GM18498 (cell line): Measurements from ENCODE around the gene S1PR3.

ENCODE experiments used
- ATAC-seq: cut with Tn5 transposase; IDR thresholded peaks from one replicate; pipeline ENCODE4 v1.9.1; 2021; ENCODE audit warnings: mild to moderate bottlenecking, moderate library complexity; ENCODE audit not compliant: unreplicated experiment

S1PR3 gene

GRCh38 chr9:89029788-89030187 lies 38.5 kb downstream of the S1PR3 start:
- ATAC-seq: no peak

- ATAC-seq: no peak
Observed at GRCh38 chr9:89032173-89032572, 40.9 kb downstream of the S1PR3 start.

- no peak for ATAC-seq
Observed at GRCh38 chr9:89032661-89033060, 41.4 kb downstream of the S1PR3 start.

- no peak for ATAC-seq
Observed at GRCh38 chr9:89036383-89036782, 45.1 kb downstream of the S1PR3 start.

- no peak for ATAC-seq
Observed at GRCh38 chr9:89036891-89037290, 45.6 kb downstream of the S1PR3 start.

GRCh38 chr9:89037346-89037745 lies 46.1 kb downstream of the S1PR3 start:
- ATAC-seq: no peak

- no peak for ATAC-seq
Observed at GRCh38 chr9:89037891-89038290, 46.6 kb downstream of the S1PR3 start.

GRCh38 chr9:89038382-89039103 lies 47.3 kb downstream of the S1PR3 start:
- no peak for ATAC-seq

- no peak for ATAC-seq
Observed at GRCh38 chr9:89039104-89039465, 47.8 kb downstream of the S1PR3 start.

- ATAC-seq: no peak
Observed at GRCh38 chr9:89039664-89040063, 48.4 kb downstream of the S1PR3 start.

GRCh38 chr9:89042984-89043383 lies 51.7 kb downstream of the S1PR3 start:
- ATAC-seq: no peak

- no peak for ATAC-seq
Observed at GRCh38 chr9:89044104-89044503, 52.8 kb downstream of the S1PR3 start.

- no peak for ATAC-seq
Observed at GRCh38 chr9:89044881-89045280, 53.6 kb downstream of the S1PR3 start.

- no peak for ATAC-seq
Observed at GRCh38 chr9:89046832-89047231, 55.6 kb downstream of the S1PR3 start.

GRCh38 chr9:89047667-89048066 lies 56.4 kb downstream of the S1PR3 start:
- ATAC-seq: no peak

- ATAC-seq: no peak
Observed at GRCh38 chr9:89048616-89049015, 57.3 kb downstream of the S1PR3 start.

GRCh38 chr9:89049646-89050045 lies 58.4 kb downstream of the S1PR3 start:
- no peak for ATAC-seq

GRCh38 chr9:89051421-89052025 lies 60.3 kb downstream of the S1PR3 start:
- no peak for ATAC-seq

GRCh38 chr9:89052470-89053097 lies 61.3 kb downstream of the S1PR3 start:
- ATAC-seq: no peak

GRCh38 chr9:89053301-89053700 lies 62.0 kb downstream of the S1PR3 start:
- ATAC-seq: no peak
